Skeletal muscle satellite cell (primary cell): ENCODE measurements around the gene CREB3.

ENCODE experiments used
- H3K27me3 ChIP-seq: 2 replicates; pipeline ENCODE4 v1.7.0; 2013; ENCODE audit warnings: low read length; ENCODE audit not compliant: control insufficient read depth, insufficient read depth
- H3K36me3 ChIP-seq: 2 replicates; pipeline ENCODE4 v1.7.0; 2013; ENCODE audit warnings: mild to moderate bottlenecking, control low read depth, low read length; ENCODE audit not compliant: insufficient read depth
- H3K4me1 ChIP-seq: 2 replicates; pipeline ENCODE4 v1.7.0; 2013; ENCODE audit warnings: low read length; ENCODE audit not compliant: control insufficient read depth, insufficient read depth
- H3K4me2 ChIP-seq: 2 replicates; pipeline ENCODE4 v1.7.0; 2013; ENCODE audit warnings: mild to moderate bottlenecking, low read length
- H3K4me3 ChIP-seq: 2 replicates; pipeline ENCODE4 v1.7.0; 2013; ENCODE audit warnings: low read length
- H3K9ac ChIP-seq: 2 replicates; pipeline ENCODE4 v1.7.0; 2013; ENCODE audit warnings: mild to moderate bottlenecking, low read depth, low read length, moderate library complexity
- H3K9me3 ChIP-seq: replicated peaks from 2 replicates; pipeline ENCODE4 v1.7.0; 2013; ENCODE audit warnings: mild to moderate bottlenecking, control low read depth, low read length

The CREB3 gene

GRCh38 chr9:35703906-35704672, 28.4 kb upstream of the CREB3 start:
- no peaks in the 10 kb centered on the region for H3K9me3 ChIP-seq
- no peaks in the 10 kb centered on the region for H3K27me3 ChIP-seq
- no peak overlapping the region for H3K4me3 ChIP-seq
- peaks cover 97% of the 10 kb centered on the region for H3K36me3 ChIP-seq
- H3K4me1 ChIP-seq = no peaks in the 10 kb centered on the region
- H3K4me2 ChIP-seq = no peak overlapping the region
- no peak overlapping the region for H3K9ac ChIP-seq

GRCh38 chr9:35705372-35705771, 27.1 kb upstream of the CREB3 start:
- H3K36me3 ChIP-seq = peaks cover 91% of the 10 kb centered on the region
- H3K9me3 ChIP-seq = no peaks in the 10 kb centered on the region
- H3K9ac ChIP-seq = no peak overlapping the region
- H3K4me1 ChIP-seq = no peaks in the 10 kb centered on the region
- H3K4me3 ChIP-seq = no peak overlapping the region
- no peak overlapping the region for H3K4me2 ChIP-seq
- H3K27me3 ChIP-seq = no peaks in the 10 kb centered on the region

- no peak overlapping the region for H3K4me2 ChIP-seq
- no peaks in the 10 kb centered on the region for H3K27me3 ChIP-seq
- H3K9me3 ChIP-seq = no peaks in the 10 kb centered on the region
- no peak overlapping the region for H3K4me3 ChIP-seq
- H3K9ac ChIP-seq = no peak overlapping the region
- H3K36me3 ChIP-seq = peaks cover 91% of the 10 kb centered on the region
- no peaks in the 10 kb centered on the region for H3K4me1 ChIP-seq
Measured at GRCh38 chr9:35705836-35706430, 26.5 kb upstream of the CREB3 start.

- no peaks in the 10 kb centered on the region for H3K9me3 ChIP-seq
- H3K4me3 ChIP-seq = no peak overlapping the region
- no peaks in the 10 kb centered on the region for H3K27me3 ChIP-seq
- no peak overlapping the region for H3K4me2 ChIP-seq
- H3K4me1 ChIP-seq = no peaks in the 10 kb centered on the region
- H3K9ac ChIP-seq = no peak overlapping the region
- H3K36me3 ChIP-seq = peaks cover 91% of the 10 kb centered on the region
Measured at GRCh38 chr9:35706951-35707350, 25.5 kb upstream of the CREB3 start.

GRCh38 chr9:35708146-35708545, 24.3 kb upstream of the CREB3 start:
- H3K27me3 ChIP-seq = no peaks in the 10 kb centered on the region
- H3K4me2 ChIP-seq = no peak overlapping the region
- H3K36me3 ChIP-seq = peaks cover 93% of the 10 kb centered on the region
- no peaks in the 10 kb centered on the region for H3K9me3 ChIP-seq
- H3K4me1 ChIP-seq = no peaks in the 10 kb centered on the region
- no peak overlapping the region for H3K4me3 ChIP-seq
- no peak overlapping the region for H3K9ac ChIP-seq

- H3K4me1 ChIP-seq = no peaks in the 10 kb centered on the region
- H3K27me3 ChIP-seq = no peaks in the 10 kb centered on the region
- no peak overlapping the region for H3K4me3 ChIP-seq
- H3K9me3 ChIP-seq = no peaks in the 10 kb centered on the region
- no peak overlapping the region for H3K4me2 ChIP-seq
- no peak overlapping the region for H3K9ac ChIP-seq
- H3K36me3 ChIP-seq = peaks cover 89% of the 10 kb centered on the region
Measured at GRCh38 chr9:35710818-35711500, 21.5 kb upstream of the CREB3 start.

GRCh38 chr9:35711501-35712428, 20.7 kb upstream of the CREB3 start:
- H3K27me3 ChIP-seq = no peaks in the 10 kb centered on the region
- no peaks in the 10 kb centered on the region for H3K9me3 ChIP-seq
- H3K4me1 ChIP-seq = no peaks in the 10 kb centered on the region
- H3K9ac ChIP-seq = no peak overlapping the region
- no peak overlapping the region for H3K4me3 ChIP-seq
- no peak overlapping the region for H3K4me2 ChIP-seq
- H3K36me3 ChIP-seq = peaks cover 88% of the 10 kb centered on the region

GRCh38 chr9:35712762-35713400, 19.6 kb upstream of the CREB3 start:
- Histone ChIP-seq H3K4me3 (no peak overlapping the region), H3K9ac (no peak overlapping the region), H3K4me1 (no peaks in the 10 kb centered on the region), H3K4me2 (no peak overlapping the region), H3K27me3 (no peaks in the 10 kb centered on the region), H3K36me3 (peaks cover 88% of the 10 kb centered on the region), H3K9me3 (no peaks in the 10 kb centered on the region)

GRCh38 chr9:35713578-35713977, 18.9 kb upstream of the CREB3 start:
- Histone ChIP-seq H3K4me1 (no peaks in the 10 kb centered on the region), H3K4me3 (no peak overlapping the region), H3K9ac (no peak overlapping the region), H3K4me2 (no peak overlapping the region), H3K27me3 (no peaks in the 10 kb centered on the region), H3K9me3 (no peaks in the 10 kb centered on the region), H3K36me3 (peaks cover 88% of the 10 kb centered on the region)

- no peak overlapping the region for H3K4me2 ChIP-seq
- no peaks in the 10 kb centered on the region for H3K9me3 ChIP-seq
- H3K9ac ChIP-seq = no peak overlapping the region
- H3K4me1 ChIP-seq = no peaks in the 10 kb centered on the region
- H3K36me3 ChIP-seq = peaks cover 88% of the 10 kb centered on the region
- no peaks in the 10 kb centered on the region for H3K27me3 ChIP-seq
- H3K4me3 ChIP-seq = no peak overlapping the region
Measured at GRCh38 chr9:35714123-35714522, 18.3 kb upstream of the CREB3 start.
